Measurements from ENCODE around the gene BATF. TPM values are rescaled to one million over a fixed set of nuclear protein-coding genes. Genes with fewer than 3 reads are reported as not detected.

BATF gene
- total and polyA plus RNA-seq, 2 donors (not counting 1 experiment from before 2014, with no cell fraction given), result 12.8 to 16.4 TPM

- no peaks in the 10 kb centered on the region for H3K9me3 Mint-ChIP-seq (ENCODE audit: insufficient read depth)
- no peaks in the 10 kb centered on the region for H3K27me3 Mint-ChIP-seq
- Histone ChIP-seq H4K20me1 (ENCODE audit: control insufficient read depth, insufficient read depth, low read length, poor library complexity, severe bottlenecking) (no peaks in the 10 kb centered on the region), H3K9me3 (ENCODE audit: control extremely low read depth in 1 of 3, control insufficient read depth in 2 of 3, insufficient read depth in 1 of 3, low read length in 2 of 3) (no peaks in the 10 kb centered on the region), H2AFZ (ENCODE audit: insufficient read depth, low read depth, low read length, poor library complexity, severe bottlenecking) (no peak overlapping the region), H3K27ac (ENCODE audit: low read length in 2 of 2) (no peak overlapping the region), H3K4me2 (replicated peaks; ENCODE audit: low read depth, low read length, poor library complexity, severe bottlenecking) (no peak overlapping the region), H3K9ac (ENCODE audit: low read length) (no peak overlapping the region), H3K36me3 (replicated peaks in 1 of 2; ENCODE audit: control extremely low read depth in 1 of 2, control insufficient read depth in 1 of 2, extremely low read depth in 1 of 2, insufficient read depth in 2 of 2, low read length in 1 of 2) (no peaks in the 10 kb centered on the region), H3K4me1 (ENCODE audit: control insufficient read depth in 2 of 2, insufficient read depth in 2 of 2, low read length in 2 of 2) (peaks cover 49 to 60% of the 10 kb centered on the region in 2 donors), H3K4me3 (ENCODE audit: control extremely low read depth in 1 of 5, extremely low read depth in 1 of 5, insufficient read depth in 1 of 5, low read depth in 2 of 5, low read length in 4 of 5) (no peak overlapping the region), H3K79me2 (ENCODE audit: control insufficient read depth, insufficient read depth, low read length) (peaks cover 51% of the 10 kb centered on the region), H3K27me3 (replicated peaks in 1 of 4; ENCODE audit: control extremely low read depth in 1 of 4, control insufficient read depth in 3 of 4, insufficient read depth in 4 of 4, low read length in 3 of 4) (no peaks in the 10 kb centered on the region)
- ATAC-seq (ENCODE audit: low read depth), result no peak
- peaks cover 71% of the 10 kb centered on the region for H3K4me1 Mint-ChIP-seq
- peak overlapping the region; percentile 73 for H3K27ac Mint-ChIP-seq
- ChIA-PET CTCF (interaction anchor here (1.2 to 13.0 kb wide), 5 partner anchors 8 to 134 kb away, joined by 3 to 108 read pairs (median 7); no protein-coding TSS in a partner anchor), POLR2A (interaction anchor here (0.5 to 1.7 kb wide), 2 partner anchors 19 to 26 kb away, joined by 7 read pairs; no protein-coding TSS in a partner anchor)
- intact Hi-C loops (cut with micrococcal nuclease), result loop anchor here (5.0 kb wide), 1 partner anchor 141 kb away; the partner anchor contains the start of genes ERG28 and TTLL5
- no peak for TF ChIP-seq CTCF (IDR thresholded peaks at IDR 0.05)
- TF ChIP-seq EZH2 (IDR thresholded peaks at IDR 0.05; ENCODE audit: borderline replicate concordance, insufficient read depth, low read depth, low read length, poor library complexity, severe bottlenecking), result no peak
- no peak for DNase-seq
- no peak overlapping the region for H3K4me3 Mint-ChIP-seq
- WGBS (ENCODE audit: insufficient coverage), result 90% methylated on average over 3 of the region's 3 CpGs
Observed at GRCh38 chr14:75520852-75521251, 1.4 kb upstream of the BATF start.

GRCh38 chr14:75521415-75522199 is 662 bp upstream of the BATF start:
- Mint-ChIP-seq H3K9me3 (ENCODE audit: insufficient read depth) (no peaks in the 10 kb centered on the region), H3K27ac (peak overlapping the region; percentile 98), H3K4me1 (peaks cover 71% of the 10 kb centered on the region), H3K27me3 (no peaks in the 10 kb centered on the region), H3K4me3 (peak overlapping the region; percentile 99)
- ChIA-PET POLR2A (interaction anchor here (1.7 kb wide), 1 partner anchor 18 kb away, joined by 7 read pairs; no protein-coding TSS in a partner anchor), CTCF (interaction anchor here (0.6 to 13.0 kb wide), 11 partner anchors 12 to 139 kb away, joined by 3 to 108 read pairs (median 3); partner anchors contain the start of genes ERG28 and FLVCR2)
- ATAC-seq (ENCODE audit: low read depth) (no peak), DNase-seq (no peak)
- peaks cover 55% of the 10 kb centered on the region for H3K79me2 ChIP-seq (ENCODE audit: control insufficient read depth, insufficient read depth, low read length)
- intact Hi-C loops (cut with micrococcal nuclease), result loop anchor here (2.0 to 5.0 kb wide), 2 partner anchors 21 to 141 kb away; partner anchors contain the start of genes ERG28 and TTLL5
- H3K9me3 ChIP-seq (ENCODE audit: control extremely low read depth in 1 of 3, control insufficient read depth in 2 of 3, insufficient read depth in 1 of 3, low read length in 2 of 3), result no peaks in the 10 kb centered on the region
- no peaks in the 10 kb centered on the region for H3K27me3 ChIP-seq (replicated peaks in 1 of 4; ENCODE audit: control extremely low read depth in 1 of 4, control insufficient read depth in 3 of 4, insufficient read depth in 4 of 4, low read length in 3 of 4)
- 68% methylated on average over 6 of the region's 11 CpGs for WGBS (ENCODE audit: insufficient coverage)
- peak overlapping the region; percentile 53 to 80 (median 78) for H3K4me3 ChIP-seq (ENCODE audit: control extremely low read depth in 1 of 5, extremely low read depth in 1 of 5, insufficient read depth in 1 of 5, low read depth in 2 of 5, low read length in 4 of 5)
- H3K9ac ChIP-seq (ENCODE audit: low read length), result peak overlapping the region; percentile 79
- H3K4me2 ChIP-seq (replicated peaks; ENCODE audit: low read depth, low read length, poor library complexity, severe bottlenecking), result peak overlapping the region; percentile 92
- TF ChIP-seq CTCF (IDR thresholded peaks at IDR 0.05) (no peak), EZH2 (IDR thresholded peaks at IDR 0.05; ENCODE audit: borderline replicate concordance, insufficient read depth, low read depth, low read length, poor library complexity, severe bottlenecking) (no peak)
- H2AFZ ChIP-seq (ENCODE audit: insufficient read depth, low read depth, low read length, poor library complexity, severe bottlenecking), result peak overlapping the region; percentile 85
- H3K27ac ChIP-seq (ENCODE audit: low read length in 2 of 2), result peak overlapping the region; percentile 68 to 78
- H3K4me1 ChIP-seq (ENCODE audit: control insufficient read depth in 2 of 2, insufficient read depth in 2 of 2, low read length in 2 of 2), result peaks cover 41 to 59% of the 10 kb centered on the region in 2 donors
- peaks cover 0 to 5% of the 10 kb centered on the region in 2 experiments for H3K36me3 ChIP-seq (replicated peaks in 1 of 2; ENCODE audit: control extremely low read depth in 1 of 2, control insufficient read depth in 1 of 2, extremely low read depth in 1 of 2, insufficient read depth in 2 of 2, low read length in 1 of 2)
- no peaks in the 10 kb centered on the region for H4K20me1 ChIP-seq (ENCODE audit: control insufficient read depth, insufficient read depth, low read length, poor library complexity, severe bottlenecking)

Measured in B cell (primary cell).